Keratinocyte (primary cell): ENCODE data around the gene RAB4A. TPM values are rescaled to one million over a fixed set of nuclear protein-coding genes. Genes with fewer than 3 reads are reported as not detected.

Experiments used
- DNase-seq: peaks from one replicate; pipeline ENCODE4 v3.0.0-alpha.2; 2011; ENCODE audit warnings: low read depth, missing footprints, low spot score
- FAIRE-seq: peaks from 2 replicates; lab custom pipeline; 2011; peaks lifted over from hg19 to GRCh38; lab: Jason Lieb, UNC
- H2AFZ ChIP-seq: 2 replicates; pipeline ENCODE4 v1.6.0; 2012; ENCODE audit warnings: low read length, control low read depth, inconsistent platforms; ENCODE audit not compliant: control insufficient read depth
- H3K27ac ChIP-seq: 2 replicates; pipeline ENCODE4 v1.5.1; 2011; ENCODE audit warnings: low read length; ENCODE audit not compliant: control insufficient read depth, insufficient read depth
- H3K27me3 ChIP-seq: 3 replicates; pipeline ENCODE4 v1.6.0; 2011; ENCODE audit warnings: low read length; ENCODE audit not compliant: control insufficient read depth, insufficient read depth; ENCODE audit errors: extremely low read depth
- H3K36me3 ChIP-seq, 2 experiments: 2 replicates in 1 of 2; 3 replicates in 1 of 2; pipeline ENCODE4 v1.5.1; 2011; ENCODE audit warnings: low read length in 2 of 2, mild to moderate bottlenecking in 1 of 2; ENCODE audit not compliant: control insufficient read depth in 2 of 2, insufficient read depth in 2 of 2; ENCODE audit errors: extremely low read depth in 1 of 2
- H3K4me1 ChIP-seq: 3 replicates; pipeline ENCODE4 v1.5.1; 2011; ENCODE audit warnings: low read length; ENCODE audit not compliant: control insufficient read depth, insufficient read depth; ENCODE audit errors: extremely low read depth
- H3K4me2 ChIP-seq: 3 replicates; pipeline ENCODE4 v1.6.0; 2011; ENCODE audit warnings: low read depth, low read length; ENCODE audit not compliant: control insufficient read depth, insufficient read depth; ENCODE audit errors: extremely low read depth
- H3K4me3 ChIP-seq, 3 experiments: fragments of 200-600 bp in 1 of 3; sonication (generic) in 1 of 3; 2 replicates in 2 of 3; 3 replicates in 1 of 3; pipeline ENCODE4 v1.5.1; 2011 to 2016; ENCODE audit warnings: low read length in 3 of 3, mild to moderate bottlenecking in 3 of 3, control low read depth in 2 of 3, inconsistent platforms in 1 of 3, low read depth in 1 of 3, mixed read lengths in 1 of 3, mixed run types in 1 of 3, moderate library complexity in 1 of 3; ENCODE audit not compliant: control insufficient read depth in 2 of 3, insufficient read depth in 2 of 3; ENCODE audit errors: extremely low read depth in 1 of 3
- H3K79me2 ChIP-seq: 2 replicates; pipeline ENCODE4 v1.6.0; 2012; ENCODE audit warnings: low read length; ENCODE audit not compliant: control insufficient read depth, insufficient read depth
- H3K9ac ChIP-seq: 3 replicates; pipeline ENCODE4 v1.6.0; 2011; ENCODE audit warnings: low read length; ENCODE audit not compliant: control insufficient read depth, insufficient read depth; ENCODE audit errors: extremely low read depth
- H3K9me1 ChIP-seq: 3 replicates; pipeline ENCODE4 v1.6.0; 2011; ENCODE audit warnings: low read length; ENCODE audit not compliant: control insufficient read depth, insufficient read depth; ENCODE audit errors: extremely low read depth
- H3K9me3 ChIP-seq: 2 replicates; pipeline ENCODE4 v1.5.1; 2012; ENCODE audit warnings: low read depth, low read length; ENCODE audit not compliant: control insufficient read depth
- H4K20me1 ChIP-seq: 3 replicates; pipeline ENCODE4 v1.6.0; 2011; ENCODE audit warnings: low read length; ENCODE audit not compliant: control insufficient read depth, insufficient read depth; ENCODE audit errors: extremely low read depth
- EZH2 ChIP-seq: IDR thresholded peaks from one replicate; pipeline ENCODE4 v1.6.1; 2012; ENCODE audit warnings: inconsistent platforms, mild to moderate bottlenecking, low read length, moderate library complexity
- dilution Hi-C: fragments of 300-500 bp; cut with MboI; formaldehyde crosslinking; loops from one replicate; pipeline ENCODE4 v1.7.0; 2020; ENCODE audit warnings: low sequenced_read_pairs; ENCODE audit not compliant: extremely low pct_ligation_motif_present
- polyA plus RNA-seq, 5 experiments: library from polyadenylated mRNA; depleted of rRNA in 3 of 5; stranded (reverse) in 3 of 5; stranded (forward) in 1 of 5; unstranded in 1 of 5; fragments of >200 nt; gene quantifications; 1 replicate in 1 of 5; 2 replicates in 3 of 5; 3 replicates in 1 of 5; pipeline versions ENCODE4 v1.2.1 to v1.2.3, GENCODE V29; 2011 to 2012; ENCODE audit warnings: missing spikeins in 2 of 5, low read depth in 1 of 5, low replicate concordance in 1 of 5
- TF ChIP-seq, protein P1 (sequence below), 3 experiments: IDR thresholded peaks in 1 of 3; conservative IDR thresholded peaks in 1 of 3; optimal IDR thresholded peaks in 1 of 3; 2 replicates in 2 of 3; 3 replicates in 1 of 3; pipeline versions ENCODE3 to v1.5.1; 2011; ENCODE audit warnings: low read length in 3 of 3, mild to moderate bottlenecking in 3 of 3, moderate library complexity in 2 of 3, control low read depth in 1 of 3, inconsistent platforms in 1 of 3; ENCODE audit not compliant: insufficient read depth in 2 of 3; ENCODE audit errors: extremely low read depth in 1 of 3

The RAB4A gene
- polyA plus RNA-seq, 1 donor (not counting 4 experiments of a cell fraction or from before 2014, with no cell fraction given) = 54.7 TPM

DNA sequence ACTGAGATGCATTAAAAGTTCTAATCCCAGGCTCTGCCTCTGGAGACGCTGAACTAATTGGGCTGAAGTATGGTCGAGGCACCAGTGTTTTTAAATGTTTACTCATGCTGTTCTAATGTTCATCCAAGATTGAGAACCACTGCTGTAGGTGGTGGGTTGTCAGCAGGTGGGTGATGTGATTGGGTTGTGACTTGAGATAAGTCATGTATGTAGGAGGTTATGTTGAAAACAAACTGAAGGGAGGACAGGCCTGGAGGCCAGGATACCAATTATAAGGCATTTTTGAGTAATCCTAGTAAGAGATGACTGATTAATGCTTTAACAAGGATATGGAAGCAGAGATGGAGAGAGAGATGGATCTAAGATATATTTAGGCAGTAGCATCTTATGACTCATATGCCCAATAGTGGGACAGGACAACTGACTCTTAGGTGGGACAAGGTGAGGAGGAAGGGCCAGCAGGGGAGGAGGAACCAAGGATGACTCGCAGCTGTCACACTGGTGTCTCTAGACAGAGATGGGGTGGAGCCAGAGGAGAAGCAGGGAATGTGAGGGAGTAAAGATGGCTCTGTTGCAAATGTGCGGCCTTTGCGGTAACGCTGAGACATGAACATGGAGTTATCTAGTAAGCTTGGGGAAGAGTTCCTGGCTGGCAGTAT lies 29.3 kb downstream of the RAB4A start:
- Histone ChIP-seq H3K36me3 (peaks cover 20 to 29% of the 10 kb centered on the region in 2 experiments), H3K4me1 (no peaks in the 10 kb centered on the region), H3K9ac (no peak overlapping the region), H3K4me2 (no peak overlapping the region), H3K27me3 (no peaks in the 10 kb centered on the region), H3K79me2 (no peaks in the 10 kb centered on the region), H3K9me3 (no peaks in the 10 kb centered on the region), H2AFZ (no peak overlapping the region), H3K4me3 (no peak overlapping the region), H3K27ac (no peak overlapping the region), H3K9me1 (no peaks in the 10 kb centered on the region), H4K20me1 (no peaks in the 10 kb centered on the region)
- TF ChIP-seq, protein P1, sequence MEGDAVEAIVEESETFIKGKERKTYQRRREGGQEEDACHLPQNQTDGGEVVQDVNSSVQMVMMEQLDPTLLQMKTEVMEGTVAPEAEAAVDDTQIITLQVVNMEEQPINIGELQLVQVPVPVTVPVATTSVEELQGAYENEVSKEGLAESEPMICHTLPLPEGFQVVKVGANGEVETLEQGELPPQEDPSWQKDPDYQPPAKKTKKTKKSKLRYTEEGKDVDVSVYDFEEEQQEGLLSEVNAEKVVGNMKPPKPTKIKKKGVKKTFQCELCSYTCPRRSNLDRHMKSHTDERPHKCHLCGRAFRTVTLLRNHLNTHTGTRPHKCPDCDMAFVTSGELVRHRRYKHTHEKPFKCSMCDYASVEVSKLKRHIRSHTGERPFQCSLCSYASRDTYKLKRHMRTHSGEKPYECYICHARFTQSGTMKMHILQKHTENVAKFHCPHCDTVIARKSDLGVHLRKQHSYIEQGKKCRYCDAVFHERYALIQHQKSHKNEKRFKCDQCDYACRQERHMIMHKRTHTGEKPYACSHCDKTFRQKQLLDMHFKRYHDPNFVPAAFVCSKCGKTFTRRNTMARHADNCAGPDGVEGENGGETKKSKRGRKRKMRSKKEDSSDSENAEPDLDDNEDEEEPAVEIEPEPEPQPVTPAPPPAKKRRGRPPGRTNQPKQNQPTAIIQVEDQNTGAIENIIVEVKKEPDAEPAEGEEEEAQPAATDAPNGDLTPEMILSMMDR (optimal IDR thresholded peaks at IDR 0.05 in 1 of 3, IDR thresholded peaks at IDR 0.05 in 1 of 3, conservative IDR thresholded peaks at IDR 0.05 in 1 of 3; ENCODE audit: extremely low read depth in 1 of 3, insufficient read depth in 2 of 3, low read length in 3 of 3) = no peak
- TF ChIP-seq EZH2 = no peak
- DNase-seq (no peak), FAIRE-seq (no peak)
- dilution Hi-C loops = no loop called here

DNA sequence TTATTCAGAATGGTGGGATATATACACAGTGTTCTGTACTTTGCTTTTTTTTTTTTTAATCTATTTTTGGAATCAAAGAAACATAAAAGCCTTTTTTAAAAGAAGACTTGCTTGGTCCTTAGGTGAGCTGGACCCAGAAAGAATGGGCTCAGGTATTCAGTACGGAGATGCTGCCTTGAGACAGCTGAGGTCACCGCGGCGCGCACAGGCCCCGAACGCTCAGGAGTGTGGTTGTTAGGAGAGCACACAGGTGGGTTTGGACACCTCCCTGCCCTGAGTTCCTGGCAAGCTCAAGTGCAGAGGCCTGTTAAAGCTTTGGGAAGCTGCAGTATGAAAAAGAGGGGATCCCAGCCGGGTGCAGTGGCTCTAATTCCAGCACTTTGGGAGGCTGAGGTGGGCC lies 31.8 kb downstream of the RAB4A start:
- H2AFZ ChIP-seq = no peak overlapping the region
- peaks cover 23 to 30% of the 10 kb centered on the region in 2 experiments for H3K36me3 ChIP-seq
- DNase-seq (no peak), FAIRE-seq (no peak)
- no peak for TF ChIP-seq EZH2
- TF ChIP-seq, protein P1 (optimal IDR thresholded peaks at IDR 0.05 in 1 of 3, IDR thresholded peaks at IDR 0.05 in 1 of 3, conservative IDR thresholded peaks at IDR 0.05 in 1 of 3; ENCODE audit: extremely low read depth in 1 of 3, insufficient read depth in 2 of 3, low read length in 3 of 3) = no peak
- no peak overlapping the region for H3K4me2 ChIP-seq
- no peaks in the 10 kb centered on the region for H3K27me3 ChIP-seq
- H3K9me1 ChIP-seq = no peaks in the 10 kb centered on the region
- H3K4me1 ChIP-seq = no peaks in the 10 kb centered on the region
- no peak overlapping the region for H3K9ac ChIP-seq
- dilution Hi-C loops = no loop called here
- no peak overlapping the region for H3K27ac ChIP-seq
- no peaks in the 10 kb centered on the region for H3K79me2 ChIP-seq
- no peaks in the 10 kb centered on the region for H4K20me1 ChIP-seq
- H3K4me3 ChIP-seq = no peak overlapping the region
- H3K9me3 ChIP-seq = no peaks in the 10 kb centered on the region
